GM19035 (cell line): Measurements from ENCODE around the gene HSH2D.
A peak's percentile ranks its signal among the peaks of the same experiment; 100 is the strongest.
"Not testable (repeated sequence)": the region's sequence is repeated elsewhere in the genome, so short reads cannot be mapped to it uniquely, and the experiment has no call there.

Experiments used
- ATAC-seq: cut with Tn5 transposase; IDR thresholded peaks from one replicate; pipeline ENCODE4 v1.9.1; 2021; ENCODE audit not compliant: unreplicated experiment

The HSH2D gene

GRCh38 chr19:16154557-16154956 is 11.1 kb downstream of the HSH2D start:
- ATAC-seq: no peak

- ATAC-seq: no peak
Observed at GRCh38 chr19:16155128-16155527, 11.6 kb downstream of the HSH2D start.

- ATAC-seq: no peak
Observed at GRCh38 chr19:16156904-16157303, 13.4 kb downstream of the HSH2D start.

GRCh38 chr19:16157601-16158000 is 14.1 kb downstream of the HSH2D start:
- ATAC-seq: no peak

GRCh38 chr19:16159655-16160054 is 16.2 kb downstream of the HSH2D start:
- no peak for ATAC-seq

GRCh38 chr19:16160445-16160942 is 17.0 kb downstream of the HSH2D start:
- no peak for ATAC-seq

GRCh38 chr19:16160943-16161560 is 17.6 kb downstream of the HSH2D start:
- ATAC-seq: no peak

- no peak for ATAC-seq
Observed at GRCh38 chr19:16161840-16162239, 18.4 kb downstream of the HSH2D start.

- ATAC-seq: no peak
Observed at GRCh38 chr19:16164222-16164890, 20.9 kb downstream of the HSH2D start.

GRCh38 chr19:16166417-16166816 is 22.9 kb downstream of the HSH2D start:
- ATAC-seq: no peak

GRCh38 chr19:16167055-16167454 is 23.6 kb downstream of the HSH2D start:
- ATAC-seq: no peak

- no peak for ATAC-seq
Observed at GRCh38 chr19:16168465-16169081, 25.1 kb downstream of the HSH2D start.

GRCh38 chr19:16170134-16170533 is 26.6 kb downstream of the HSH2D start:
- ATAC-seq: no peak

GRCh38 chr19:16175954-16176353 is 32.5 kb downstream of the HSH2D start:
- no peak for ATAC-seq

- not testable (repeated sequence) for ATAC-seq
Observed at GRCh38 chr19:16178866-16179265, 35.4 kb downstream of the HSH2D start.

- no peak for ATAC-seq
Observed at GRCh38 chr19:16180611-16181010, 37.1 kb downstream of the HSH2D start.

GRCh38 chr19:16184665-16185122 is 41.2 kb downstream of the HSH2D start:
- no peak for ATAC-seq

GRCh38 chr19:16185123-16185767 is 41.8 kb downstream of the HSH2D start, which contains the start of gene FAM32A:
Gene FAM32A (plus strand): TSS chr19:16185410. CDS start chr19:16185443, 33 bp downstream.
- ATAC-seq: peak; percentile 90

- ATAC-seq: no peak
Observed at GRCh38 chr19:16185768-16186123, 42.3 kb downstream of the HSH2D start.

- no peak for ATAC-seq
Observed at GRCh38 chr19:16188521-16188920, 45.0 kb downstream of the HSH2D start.

- ATAC-seq: no peak
Observed at GRCh38 chr19:16190198-16190597, 46.7 kb downstream of the HSH2D start.

GRCh38 chr19:16190736-16191135 is 47.3 kb downstream of the HSH2D start:
- no peak for ATAC-seq
